ENCODE data around the gene SEC24A. TPM values are rescaled to one million over a fixed set of nuclear protein-coding genes. Genes with fewer than 3 reads are reported as not detected.
A peak's percentile ranks its signal among the peaks of the same experiment; 100 is the strongest.

The SEC24A gene
- total and polyA plus RNA-seq, 4 donors: 10.1 to 46.6 (median 18.8) TPM

- TF ChIP-seq FOXA2 (IDR thresholded peaks at IDR 0.05): no peak
- TF ChIP-seq GABPA (IDR thresholded peaks at IDR 0.05 in 1 of 2, conservative IDR thresholded peaks at IDR 0.05 in 1 of 2): no peak
- no peak for TF ChIP-seq SP1 (IDR thresholded peaks at IDR 0.05)
- no peak for TF ChIP-seq REST (IDR thresholded peaks at IDR 0.05)
- TF ChIP-seq TAF1 (conservative IDR thresholded peaks at IDR 0.05): no peak
- no peak for TF ChIP-seq ZBTB33 (IDR thresholded peaks at IDR 0.05)
- TF ChIP-seq NR2F2 (IDR thresholded peaks at IDR 0.05): no peak
- no peak for TF ChIP-seq ATF3 (IDR thresholded peaks at IDR 0.05)
- no peak for TF ChIP-seq HNF4G (IDR thresholded peaks at IDR 0.05)
- no peak for DNase-seq (ENCODE audit: low spot score)
- Histone ChIP-seq H3K27me3 (ENCODE audit: control insufficient read depth in 4 of 4, insufficient read depth in 4 of 4, low read length in 3 of 4) (no peaks in the 10 kb centered on the region), H3K36me3 (ENCODE audit: control insufficient read depth in 4 of 4, insufficient read depth in 3 of 4, low read depth in 1 of 4, low read length in 3 of 4) (peaks cover 10 to 43% (median 35%) of the 10 kb centered on the region in 4 donors), H3K9ac (ENCODE audit: low read depth in 1 of 2, low read length in 2 of 2) (no peak overlapping the region), H3K27ac (ENCODE audit: low read depth in 1 of 2, low read length in 2 of 2) (no peak overlapping the region), H3K4me3 (ENCODE audit: low read depth in 1 of 3, low read length in 3 of 3) (no peak overlapping the region), H3K4me1 (ENCODE audit: control insufficient read depth in 4 of 4, insufficient read depth in 4 of 4, low read length in 3 of 4) (peaks cover 8 to 25% (median 24%) of the 10 kb centered on the region in 4 donors), H3K9me3 (ENCODE audit: control insufficient read depth in 4 of 4, low read length in 3 of 4) (no peaks in the 10 kb centered on the region)
- WGBS: 69% methylated on average over 1 of the region's 1 CpG
Measured at GRCh38 chr5:134604908-134605307, 43.7 kb upstream of the SEC24A start.

- 46% methylated on average over 5 of the region's 5 CpGs for WGBS
- TF ChIP-seq RXRA (IDR thresholded peaks at IDR 0.05): peak; percentile 10 to 21
- TF ChIP-seq RAD21 (IDR thresholded peaks at IDR 0.05): peak; percentile 17 to 37
- TF ChIP-seq HNF4A (conservative IDR thresholded peaks at IDR 0.05): peak; percentile 47 to 50
- TF ChIP-seq NR2F2 (IDR thresholded peaks at IDR 0.05): no peak
- no peak for TF ChIP-seq FOXA2 (IDR thresholded peaks at IDR 0.05)
- no peak for TF ChIP-seq SP1 (IDR thresholded peaks at IDR 0.05)
- peak; percentile 28 for TF ChIP-seq YY1 (IDR thresholded peaks at IDR 0.05)
- H3K27me3 ChIP-seq (ENCODE audit: control insufficient read depth in 4 of 4, insufficient read depth in 4 of 4, low read length in 3 of 4): no peaks in the 10 kb centered on the region
- H3K9me3 ChIP-seq (ENCODE audit: control insufficient read depth in 4 of 4, low read length in 3 of 4): no peaks in the 10 kb centered on the region
- H3K27ac ChIP-seq (ENCODE audit: low read depth in 1 of 2, low read length in 2 of 2): peak overlapping the region in 1 of 2 donors; percentile 38
- H3K4me1 ChIP-seq (ENCODE audit: control insufficient read depth in 4 of 4, insufficient read depth in 4 of 4, low read length in 3 of 4): peaks cover 8 to 32% (median 25%) of the 10 kb centered on the region in 4 donors
- peaks cover 11 to 47% (median 40%) of the 10 kb centered on the region in 4 donors for H3K36me3 ChIP-seq (ENCODE audit: control insufficient read depth in 4 of 4, insufficient read depth in 3 of 4, low read depth in 1 of 4, low read length in 3 of 4)
- H3K4me3 ChIP-seq (ENCODE audit: low read depth in 1 of 3, low read length in 3 of 3): no peak overlapping the region
- no peak overlapping the region for H3K9ac ChIP-seq (ENCODE audit: low read depth in 1 of 2, low read length in 2 of 2)
- no peak for DNase-seq (ENCODE audit: low spot score)
Measured at GRCh38 chr5:134606726-134607125, 41.9 kb upstream of the SEC24A start.

- no peak overlapping the region for H3K4me3 ChIP-seq (ENCODE audit: low read depth in 1 of 3, low read length in 3 of 3)
- no peak overlapping the region for H3K9ac ChIP-seq (ENCODE audit: low read depth in 1 of 2, low read length in 2 of 2)
- no peak for TF ChIP-seq ATF3 (IDR thresholded peaks at IDR 0.05)
- H3K27ac ChIP-seq (ENCODE audit: low read depth in 1 of 2, low read length in 2 of 2): peak overlapping the region; percentile 37 to 42
- H3K9me3 ChIP-seq (ENCODE audit: control insufficient read depth in 4 of 4, low read length in 3 of 4): no peaks in the 10 kb centered on the region
- H3K36me3 ChIP-seq (ENCODE audit: control insufficient read depth in 4 of 4, insufficient read depth in 3 of 4, low read depth in 1 of 4, low read length in 3 of 4): peaks cover 7 to 53% (median 45%) of the 10 kb centered on the region in 4 donors
- 87% methylated on average over 3 of the region's 3 CpGs for WGBS
- no peaks in the 10 kb centered on the region for H3K27me3 ChIP-seq (ENCODE audit: control insufficient read depth in 4 of 4, insufficient read depth in 4 of 4, low read length in 3 of 4)
- peaks cover 8 to 33% (median 25%) of the 10 kb centered on the region in 4 donors for H3K4me1 ChIP-seq (ENCODE audit: control insufficient read depth in 4 of 4, insufficient read depth in 4 of 4, low read length in 3 of 4)
- DNase-seq (ENCODE audit: low spot score): no peak
Measured at GRCh38 chr5:134608555-134608954, 40.0 kb upstream of the SEC24A start.
